Measurements from ENCODE around the gene CAMSAP2.
"Not testable (repeated sequence)": the region's sequence is repeated elsewhere in the genome, so short reads cannot be mapped to it uniquely, and the experiment has no call there.

CAMSAP2 gene

GRCh38 chr1:200808846-200809245, 70.2 kb downstream of the CAMSAP2 start:
- Histone ChIP-seq H3K79me2 (ENCODE audit: low read length) (no peaks in the 10 kb centered on the region; the same call in 1 of the 2 replicates), H3K9ac (ENCODE audit: low read length) (no peak overlapping the region), H3F3A (ENCODE audit: insufficient read depth, low read length) (no peaks in the 10 kb centered on the region), H3K4me2 (ENCODE audit: low read depth, low read length) (no peak overlapping the region), H2AFZ (ENCODE audit: low read length) (no peak overlapping the region), H3K27me3 (replicated peaks; ENCODE audit: insufficient read depth, low read length) (no peaks in the 10 kb centered on the region), H3K4me3 (ENCODE audit: low read length) (no peak overlapping the region), H3K27ac (ENCODE audit: low read length) (no peak overlapping the region), H4K20me1 (ENCODE audit: insufficient read depth, low read length) (no peaks in the 10 kb centered on the region), H3K9me2 (replicated peaks; ENCODE audit: insufficient read depth, low read length) (no peaks in the 10 kb centered on the region), H3K4me1 (ENCODE audit: low read length) (no peaks in the 10 kb centered on the region), H3K9me3 (replicated peaks; ENCODE audit: insufficient read depth, low read length) (no peaks in the 10 kb centered on the region), H3K36me3 (replicated peaks; ENCODE audit: insufficient read depth, low read length) (no peaks in the 10 kb centered on the region)
- TF ChIP-seq EZH2phosphoT487 (IDR thresholded peaks at IDR 0.05; ENCODE audit: low read length) (no peak), CTCF (IDR thresholded peaks at IDR 0.05; ENCODE audit: low read length) (no peak), EZH2 (optimal IDR thresholded peaks at IDR 0.05; ENCODE audit: low read depth, low read length) (no peak)
- DNase-seq = no peak

- Histone ChIP-seq H4K20me1 (ENCODE audit: insufficient read depth, low read length) (no peaks in the 10 kb centered on the region), H3K27ac (ENCODE audit: low read length) (no peak overlapping the region), H3K9me2 (replicated peaks; ENCODE audit: insufficient read depth, low read length) (no peaks in the 10 kb centered on the region), H3K4me2 (ENCODE audit: low read depth, low read length) (no peak overlapping the region), H3K27me3 (replicated peaks; ENCODE audit: insufficient read depth, low read length) (no peaks in the 10 kb centered on the region), H3K9me3 (replicated peaks; ENCODE audit: insufficient read depth, low read length) (no peaks in the 10 kb centered on the region), H3K79me2 (ENCODE audit: low read length) (no peaks in the 10 kb centered on the region), H3F3A (ENCODE audit: insufficient read depth, low read length) (no peaks in the 10 kb centered on the region), H3K4me1 (ENCODE audit: low read length) (no peaks in the 10 kb centered on the region), H3K36me3 (replicated peaks; ENCODE audit: insufficient read depth, low read length) (no peaks in the 10 kb centered on the region), H2AFZ (ENCODE audit: low read length) (no peak overlapping the region), H3K4me3 (ENCODE audit: low read length) (no peak overlapping the region), H3K9ac (ENCODE audit: low read length) (no peak overlapping the region)
- no peak for DNase-seq
- TF ChIP-seq CTCF (IDR thresholded peaks at IDR 0.05; ENCODE audit: low read length) (no peak), EZH2 (optimal IDR thresholded peaks at IDR 0.05; ENCODE audit: low read depth, low read length) (no peak), EZH2phosphoT487 (IDR thresholded peaks at IDR 0.05; ENCODE audit: low read length) (no peak)
These were observed 73.0 kb downstream of the CAMSAP2 start for GRCh38 chr1:200811704-200812103.

DNA sequence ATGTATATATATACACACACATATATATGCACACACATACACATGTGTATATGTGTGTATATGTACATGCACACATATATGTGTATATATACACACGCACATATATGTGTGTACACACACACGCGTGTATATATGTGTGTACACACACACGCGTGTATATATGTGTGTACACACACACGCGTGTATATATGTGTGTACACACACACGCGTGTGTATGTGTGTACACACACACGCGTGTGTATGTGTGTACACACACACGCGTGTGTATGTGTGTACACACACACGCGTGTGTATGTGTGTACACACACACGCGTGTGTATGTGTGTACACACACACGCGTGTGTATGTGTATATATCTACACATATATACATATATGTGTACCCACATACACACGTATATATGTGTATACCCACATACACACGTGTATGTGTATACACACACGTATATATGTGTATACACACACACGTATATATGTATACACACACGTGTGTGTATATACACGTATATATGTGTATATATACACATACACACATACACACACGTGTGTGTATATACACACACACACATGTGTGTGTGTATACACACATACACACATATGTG, 78.0 kb downstream of the CAMSAP2 start:
- not testable (repeated sequence) for H3K36me3 ChIP-seq (replicated peaks; ENCODE audit: insufficient read depth, low read length); H3K27ac ChIP-seq (ENCODE audit: low read length); H3K9me2 ChIP-seq (replicated peaks; ENCODE audit: insufficient read depth, low read length)

GRCh38 chr1:200818248-200818647, 79.6 kb downstream of the CAMSAP2 start:
- DNase-seq = no peak

More for the DNA sequence above, 78.0 kb downstream of the CAMSAP2 start:
- H3K9ac ChIP-seq (ENCODE audit: low read length); H3F3A ChIP-seq (ENCODE audit: insufficient read depth, low read length); H3K27me3 ChIP-seq (replicated peaks; ENCODE audit: insufficient read depth, low read length); H3K79me2 ChIP-seq (ENCODE audit: low read length); H4K20me1 ChIP-seq (ENCODE audit: insufficient read depth, low read length); H3K4me1 ChIP-seq (ENCODE audit: low read length); H2AFZ ChIP-seq (ENCODE audit: low read length); DNase-seq; H3K4me2 ChIP-seq (ENCODE audit: low read depth, low read length); H3K9me3 ChIP-seq (replicated peaks; ENCODE audit: insufficient read depth, low read length); H3K4me3 ChIP-seq (ENCODE audit: low read length): not testable (repeated sequence)

More at GRCh38 chr1:200818248-200818647, 79.6 kb downstream of the CAMSAP2 start:
- Histone ChIP-seq H3K9me3 (replicated peaks; ENCODE audit: insufficient read depth, low read length) (no peaks in the 10 kb centered on the region), H3K4me3 (ENCODE audit: low read length) (no peak overlapping the region), H4K20me1 (ENCODE audit: insufficient read depth, low read length) (no peaks in the 10 kb centered on the region), H3K9ac (ENCODE audit: low read length) (no peak overlapping the region), H3K4me1 (ENCODE audit: low read length) (no peaks in the 10 kb centered on the region), H3K36me3 (replicated peaks; ENCODE audit: insufficient read depth, low read length) (0 out of 2 replicates have a peak, but pooled peaks cover 5% of the 10 kb centered on the region), H3F3A (ENCODE audit: insufficient read depth, low read length) (peaks cover 5% of the 10 kb centered on the region), H2AFZ (ENCODE audit: low read length) (no peak overlapping the region), H3K9me2 (replicated peaks; ENCODE audit: insufficient read depth, low read length) (no peaks in the 10 kb centered on the region), H3K4me2 (ENCODE audit: low read depth, low read length) (no peak overlapping the region), H3K27me3 (replicated peaks; ENCODE audit: insufficient read depth, low read length) (no peaks in the 10 kb centered on the region), H3K79me2 (ENCODE audit: low read length) (no peaks in the 10 kb centered on the region), H3K27ac (ENCODE audit: low read length) (no peak overlapping the region)
- TF ChIP-seq CTCF (IDR thresholded peaks at IDR 0.05; ENCODE audit: low read length) (no peak), EZH2 (optimal IDR thresholded peaks at IDR 0.05; ENCODE audit: low read depth, low read length) (no peak), EZH2phosphoT487 (IDR thresholded peaks at IDR 0.05; ENCODE audit: low read length) (no peak)
